Sigmoid colon (tissue), 7 donors: Measurements from ENCODE around the gene EPB41L3. TPM values are rescaled to one million over a fixed set of nuclear protein-coding genes. Genes with fewer than 3 reads are reported as not detected.

ENCODE experiments used
- DNase-seq: peaks from one replicate; pipeline ENCODE4 v3.0.0-alpha.2; 2019
- H3K27ac ChIP-seq, 4 donors: fragments of 200-600 bp; sonication (generic); one replicate each; pipeline ENCODE4 v1.5.1; 2016 to 2019; ENCODE audit warnings: mild to moderate bottlenecking in 1 of 4
- H3K27me3 ChIP-seq, 3 donors: fragments of 200-600 bp; sonication (generic); one replicate each; pipeline ENCODE4 v1.5.1; 2019; ENCODE audit warnings: mild to moderate bottlenecking in 1 of 3
- H3K36me3 ChIP-seq, 4 donors: fragments of 200-600 bp; sonication (generic); one replicate each; pipeline ENCODE4 v1.5.1; 2016 to 2019
- H3K4me1 ChIP-seq, 4 donors: fragments of 200-600 bp; sonication (generic); one replicate each; pipeline ENCODE4 v1.5.1; 2017 to 2019
- H3K4me3 ChIP-seq, 4 donors: fragments of 200-600 bp; sonication (generic); one replicate each; pipeline ENCODE4 v1.5.1; 2017 to 2019; ENCODE audit warnings: mild to moderate bottlenecking in 2 of 4, moderate library complexity in 1 of 4
- H3K9me3 ChIP-seq, 4 donors: fragments of 200-600 bp in 3 of 4; sonication (generic) in 3 of 4; one replicate each; pipeline versions ENCODE4 v1.5.1 to v1.6.1; 2013 to 2019
- EP300 ChIP-seq, 4 donors: sonication (generic); formaldehyde crosslinking; IDR thresholded peaks; one replicate each; pipeline ENCODE4 v1.6.1; 2017; ENCODE audit warnings: antibody characterized with exemption in 4 of 4
- POLR2A ChIP-seq, 2 donors: fragments of 450-650 bp; IDR thresholded peaks; one replicate each; pipeline ENCODE4 v1.6.1; 2016; ENCODE audit warnings: antibody characterized with exemption in 2 of 2, mild to moderate bottlenecking in 2 of 2, moderate library complexity in 2 of 2
- POLR2AphosphoS5 ChIP-seq, 4 donors: sonication (generic); formaldehyde crosslinking; IDR thresholded peaks; one replicate each; pipeline ENCODE4 v1.6.1; 2017; ENCODE audit warnings: antibody characterized with exemption in 4 of 4
- WGBS, 2 donors: extraction: QIAGEN DNeasy Blood & Tissue Kit; methylation state at CpG; one replicate each; pipeline ENCODE4 v1.1.7; 2013; 5-methylcytosine and 5-hydroxymethylcytosine counted together
- intact Hi-C: fragments of 100-400 bp; cut with DNase I; formaldehyde crosslinking; loops from one replicate; pipeline ENCODE4 v1.15.1; 2023
- polyA plus RNA-seq, 3 donors: library from polyadenylated mRNA; stranded (reverse); fragments of 200-250 nt; gene quantifications; one replicate each; pipeline ENCODE4 v1.2.3, GENCODE V29; 2013
- total RNA-seq, 4 donors: library from RNA; depleted of rRNA; stranded (reverse); fragments of >200 nt; gene quantifications; one replicate each; pipeline ENCODE4 v1.1.0, GENCODE V29; 2016
- TF ChIP-seq, protein P1 (sequence below), 4 experiments: fragments of 450-650 bp in 3 of 4; fragments of 200-600 bp in 1 of 4; IDR thresholded peaks; one replicate each; pipeline ENCODE4 v1.5.1; 2016 to 2019; ENCODE audit warnings: antibody characterized with exemption in 4 of 4, mild to moderate bottlenecking in 3 of 4, moderate library complexity in 2 of 4
- donor health status: healthy with polysubstance abuse.
- donor health status: Bipolar disorder and iron deficiency.
- donor health status: healthy.

Gene EPB41L3
- total and polyA plus RNA-seq, 7 donors, result 26.1 to 156 (median 78.8) TPM

DNA sequence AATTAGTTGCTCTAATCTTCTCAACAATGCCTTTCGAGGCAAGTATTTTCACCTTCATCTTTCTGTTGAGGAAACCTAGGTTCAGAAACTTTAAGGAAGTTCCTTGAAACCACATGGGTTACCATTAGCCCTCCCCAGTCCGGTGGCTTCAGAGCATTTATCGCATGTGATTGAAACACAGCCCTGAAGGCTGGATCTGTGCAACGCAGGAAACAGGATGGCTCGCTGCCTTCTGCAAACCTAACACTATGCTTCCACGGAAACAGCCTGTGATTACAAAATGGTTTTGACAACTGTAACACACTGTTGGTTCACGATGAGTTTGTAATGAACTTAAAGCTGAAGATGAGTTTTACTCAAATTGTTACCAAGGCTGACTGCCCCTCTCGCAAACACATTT, 68.5 kb downstream of the EPB41L3 start:
- 42 to 75% methylated on average over 8 of the region's 8 CpGs for WGBS, 2 donors
- Histone ChIP-seq H3K27ac (peak overlapping the region in 1 of 4 donors; percentile 59), H3K36me3 (peaks cover 0 to 13% (median 0%) of the 10 kb centered on the region in 4 donors), H3K4me1 (peaks cover 0 to 52% (median 6%) of the 10 kb centered on the region in 4 donors), H3K9me3 (no peaks in the 10 kb centered on the region), H3K27me3 (no peaks in the 10 kb centered on the region), H3K4me3 (no peak overlapping the region)
- intact Hi-C loops, result no loop called here
- DNase-seq, result peak; percentile 70
- TF ChIP-seq, protein P1, sequence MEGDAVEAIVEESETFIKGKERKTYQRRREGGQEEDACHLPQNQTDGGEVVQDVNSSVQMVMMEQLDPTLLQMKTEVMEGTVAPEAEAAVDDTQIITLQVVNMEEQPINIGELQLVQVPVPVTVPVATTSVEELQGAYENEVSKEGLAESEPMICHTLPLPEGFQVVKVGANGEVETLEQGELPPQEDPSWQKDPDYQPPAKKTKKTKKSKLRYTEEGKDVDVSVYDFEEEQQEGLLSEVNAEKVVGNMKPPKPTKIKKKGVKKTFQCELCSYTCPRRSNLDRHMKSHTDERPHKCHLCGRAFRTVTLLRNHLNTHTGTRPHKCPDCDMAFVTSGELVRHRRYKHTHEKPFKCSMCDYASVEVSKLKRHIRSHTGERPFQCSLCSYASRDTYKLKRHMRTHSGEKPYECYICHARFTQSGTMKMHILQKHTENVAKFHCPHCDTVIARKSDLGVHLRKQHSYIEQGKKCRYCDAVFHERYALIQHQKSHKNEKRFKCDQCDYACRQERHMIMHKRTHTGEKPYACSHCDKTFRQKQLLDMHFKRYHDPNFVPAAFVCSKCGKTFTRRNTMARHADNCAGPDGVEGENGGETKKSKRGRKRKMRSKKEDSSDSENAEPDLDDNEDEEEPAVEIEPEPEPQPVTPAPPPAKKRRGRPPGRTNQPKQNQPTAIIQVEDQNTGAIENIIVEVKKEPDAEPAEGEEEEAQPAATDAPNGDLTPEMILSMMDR (IDR thresholded peaks at IDR 0.05), result no peak
- TF ChIP-seq POLR2A (IDR thresholded peaks at IDR 0.05), result no peak
- TF ChIP-seq POLR2AphosphoS5 (IDR thresholded peaks at IDR 0.05), result no peak
- TF ChIP-seq EP300 (IDR thresholded peaks at IDR 0.05), result no peak

DNA sequence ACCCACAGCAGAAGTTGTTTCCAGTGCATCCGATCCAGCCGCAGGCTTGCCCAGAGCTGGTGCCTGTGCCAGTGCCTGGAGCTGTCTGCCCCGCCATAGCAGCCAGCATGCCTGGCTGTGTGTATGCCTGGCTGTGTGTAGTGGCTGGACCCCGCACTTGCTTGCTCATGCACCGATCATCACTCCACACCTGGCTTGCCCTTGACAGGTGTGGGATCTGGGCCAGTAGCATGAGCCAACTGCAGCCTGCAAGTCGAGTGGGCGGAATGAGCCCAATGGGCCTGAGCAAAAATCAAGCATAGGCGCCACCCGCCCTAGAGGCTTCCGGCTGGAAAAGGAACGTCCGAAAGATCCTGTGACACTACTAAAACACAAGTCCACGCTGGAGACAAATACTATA, 74.5 kb downstream of the EPB41L3 start:
- no peak overlapping the region for H3K4me3 ChIP-seq
- 95 to 96% methylated on average over 13 of the region's 13 CpGs for WGBS, 2 donors
- H3K27ac ChIP-seq, result no peak overlapping the region
- H3K9me3 ChIP-seq, result no peaks in the 10 kb centered on the region
- H3K27me3 ChIP-seq, result no peaks in the 10 kb centered on the region
- DNase-seq, result no peak
- peaks cover 0 to 7% (median 0%) of the 10 kb centered on the region in 4 donors for H3K4me1 ChIP-seq
- intact Hi-C loops, result no loop called here
- peaks cover 0 to 7% (median 0%) of the 10 kb centered on the region in 4 donors for H3K36me3 ChIP-seq
- TF ChIP-seq POLR2A (IDR thresholded peaks at IDR 0.05) (no peak), POLR2AphosphoS5 (IDR thresholded peaks at IDR 0.05) (no peak), EP300 (IDR thresholded peaks at IDR 0.05) (no peak)
- TF ChIP-seq, protein P1 (IDR thresholded peaks at IDR 0.05), result no peak

DNA sequence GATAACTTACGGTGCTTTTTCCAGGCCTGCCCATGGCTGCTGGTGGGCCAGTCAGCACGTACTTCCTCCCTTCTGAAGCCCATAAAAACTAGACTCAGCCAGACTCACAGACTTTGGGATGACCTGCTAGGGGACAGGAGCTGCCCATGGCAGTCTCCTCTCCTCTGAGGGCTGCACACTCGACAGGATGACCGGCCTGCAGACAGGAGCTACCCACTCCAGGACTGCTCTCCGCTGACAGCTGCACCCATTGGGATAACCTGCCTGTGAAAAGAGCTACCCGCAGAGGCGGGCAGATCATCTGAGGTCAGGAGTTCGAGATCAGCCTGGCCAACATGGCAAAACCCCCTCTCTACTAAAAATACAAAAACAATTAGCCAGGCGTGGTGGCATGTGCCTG, 75.4 kb downstream of the EPB41L3 start:
- Histone ChIP-seq H3K4me1 (peaks cover 0 to 16% (median 3%) of the 10 kb centered on the region in 4 donors), H3K4me3 (no peak overlapping the region), H3K27ac (no peak overlapping the region), H3K27me3 (no peaks in the 10 kb centered on the region), H3K9me3 (no peaks in the 10 kb centered on the region), H3K36me3 (peaks cover 0 to 7% (median 0%) of the 10 kb centered on the region in 4 donors)
- intact Hi-C loops, result no loop called here
- TF ChIP-seq POLR2A (IDR thresholded peaks at IDR 0.05) (no peak), EP300 (IDR thresholded peaks at IDR 0.05) (no peak), POLR2AphosphoS5 (IDR thresholded peaks at IDR 0.05) (no peak)
- TF ChIP-seq, protein P1 (IDR thresholded peaks at IDR 0.05), result no peak
- DNase-seq, result no peak
- WGBS, 2 donors, result 89 to 93% methylated on average over 9 of the region's 9 CpGs

DNA sequence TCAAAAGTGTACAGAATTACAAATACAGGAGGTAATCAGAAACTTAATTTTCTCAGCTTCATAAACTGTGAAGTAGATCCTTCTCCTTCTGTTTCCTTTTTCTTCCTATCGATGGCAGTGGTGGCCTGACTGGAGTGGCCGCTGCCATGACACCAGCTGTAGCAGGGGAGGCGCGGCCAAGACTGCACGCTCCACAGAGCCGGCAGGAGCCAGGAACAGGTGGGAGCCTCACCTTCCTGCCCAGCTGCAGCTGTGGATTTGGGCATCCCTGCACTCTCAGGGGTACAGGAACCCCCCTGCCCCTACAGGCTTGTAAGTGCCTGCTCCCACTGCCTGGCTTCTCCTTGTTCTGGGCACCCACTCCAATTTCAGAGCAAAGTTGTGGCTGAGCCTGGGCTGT, 76.1 kb downstream of the EPB41L3 start:
- Histone ChIP-seq H3K9me3 (no peaks in the 10 kb centered on the region), H3K36me3 (peaks cover 0 to 7% (median 0%) of the 10 kb centered on the region in 4 donors), H3K4me1 (peaks cover 0 to 24% (median 6%) of the 10 kb centered on the region in 4 donors), H3K27me3 (no peaks in the 10 kb centered on the region), H3K4me3 (no peak overlapping the region), H3K27ac (no peak overlapping the region)
- no peak for DNase-seq
- intact Hi-C loops, result no loop called here
- TF ChIP-seq EP300 (IDR thresholded peaks at IDR 0.05) (no peak), POLR2AphosphoS5 (IDR thresholded peaks at IDR 0.05) (no peak)
- TF ChIP-seq, protein P1 (IDR thresholded peaks at IDR 0.05), result no peak
- 71 to 93% methylated on average over 6 of the region's 6 CpGs for WGBS, 2 donors

DNA sequence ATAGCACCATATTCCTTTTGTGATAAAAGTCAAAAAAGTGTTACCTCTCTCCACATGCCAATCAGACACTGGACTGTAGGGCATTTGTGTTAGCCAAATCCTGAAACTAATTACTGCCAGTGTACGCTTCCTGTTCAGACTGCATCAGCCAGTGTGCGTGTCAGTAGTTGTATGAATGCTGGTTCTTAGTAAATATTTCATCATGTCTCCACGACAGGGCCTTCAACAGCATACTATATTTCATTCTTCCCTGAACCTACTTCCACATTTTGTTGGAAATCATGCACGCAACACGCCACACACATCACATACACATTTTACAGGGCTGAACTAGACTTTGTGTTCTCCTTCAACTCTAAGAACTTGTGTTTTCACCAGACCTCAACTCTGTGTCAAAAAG, 77.5 kb downstream of the EPB41L3 start:
- H3K9me3 ChIP-seq, result no peaks in the 10 kb centered on the region
- H3K36me3 ChIP-seq, result peaks cover 0 to 6% (median 0%) of the 10 kb centered on the region in 4 donors
- peaks cover 0 to 38% (median 10%) of the 10 kb centered on the region in 4 donors for H3K4me1 ChIP-seq
- TF ChIP-seq POLR2A (IDR thresholded peaks at IDR 0.05), result no peak
- TF ChIP-seq EP300 (IDR thresholded peaks at IDR 0.05), result peak in 2 of 4 donors; percentile 3 to 46
- TF ChIP-seq, protein P1 (IDR thresholded peaks at IDR 0.05), result no peak
- peak in 1 of 4 donors; percentile 45 for TF ChIP-seq POLR2AphosphoS5 (IDR thresholded peaks at IDR 0.05)
- H3K4me3 ChIP-seq, result no peak overlapping the region
- 67 to 88% methylated on average over 5 of the region's 5 CpGs for WGBS, 2 donors
- H3K27me3 ChIP-seq, result no peaks in the 10 kb centered on the region
- intact Hi-C loops, result no loop called here
- DNase-seq, result no peak
- H3K27ac ChIP-seq, result peak overlapping the region in 1 of 4 donors; percentile 18
